ENCODE data around the gene CDK10. TPM values are rescaled to one million over a fixed set of nuclear protein-coding genes. Genes with fewer than 3 reads are reported as not detected.

CDK10 gene
- total RNA-seq, 1 experiment from 2014 or later, result 42.3 TPM

- no peak for DNase-seq (ENCODE audit: extremely low read depth, low read depth)
Observed at GRCh38 chr16:89710709-89711564, 24.4 kb downstream of the CDK10 start.

GRCh38 chr16:89711601-89712273 lies 25.2 kb downstream of the CDK10 start:
- peak; percentile 64 for DNase-seq (ENCODE audit: extremely low read depth, low read depth)

GRCh38 chr16:89712274-89712781 lies 25.8 kb downstream of the CDK10 start:
- DNase-seq (ENCODE audit: extremely low read depth, low read depth), result no peak

- DNase-seq (ENCODE audit: extremely low read depth, low read depth), result no peak
Observed at GRCh38 chr16:89716493-89716892, 30.0 kb downstream of the CDK10 start.

- DNase-seq (ENCODE audit: extremely low read depth, low read depth), result no peak
Observed at GRCh38 chr16:89716916-89717687, 30.6 kb downstream of the CDK10 start.

GRCh38 chr16:89717688-89718505 lies 31.4 kb downstream of the CDK10 start:
- DNase-seq (ENCODE audit: extremely low read depth, low read depth), result no peak

- DNase-seq (ENCODE audit: extremely low read depth, low read depth), result no peak
Observed at GRCh38 chr16:89720551-89720812, 34.0 kb downstream of the CDK10 start.

GRCh38 chr16:89720813-89721545 lies 34.5 kb downstream of the CDK10 start, which contains the start of the genes VPS9D1 and ZNF276:
VPS9D1 (minus strand) TSS chr16:89720898; CDS start chr16:89720861, 37 bp downstream.
ZNF276 (plus strand) TSS chr16:89721537; CDS start chr16:89721641, 104 bp downstream.
- peak; percentile 79 for DNase-seq (ENCODE audit: extremely low read depth, low read depth)

GRCh38 chr16:89721546-89722391 lies 35.3 kb downstream of the CDK10 start:
- DNase-seq (ENCODE audit: extremely low read depth, low read depth), result no peak

- DNase-seq (ENCODE audit: extremely low read depth, low read depth), result peak; percentile 49
Observed at GRCh38 chr16:89722392-89723278, 36.1 kb downstream of the CDK10 start.

- no peak for DNase-seq (ENCODE audit: extremely low read depth, low read depth)
Observed at GRCh38 chr16:89723279-89724250, 37.1 kb downstream of the CDK10 start.

GRCh38 chr16:89727406-89728120 lies 41.1 kb downstream of the CDK10 start:
- DNase-seq (ENCODE audit: extremely low read depth, low read depth), result no peak

- no peak for DNase-seq (ENCODE audit: extremely low read depth, low read depth)
Observed at GRCh38 chr16:89729293-89729692, 42.8 kb downstream of the CDK10 start.

GRCh38 chr16:89729863-89730593 lies 43.5 kb downstream of the CDK10 start:
- DNase-seq (ENCODE audit: extremely low read depth, low read depth), result no peak

GRCh38 chr16:89730610-89731234 lies 44.2 kb downstream of the CDK10 start:
- DNase-seq (ENCODE audit: extremely low read depth, low read depth), result no peak
